Measurements from ENCODE around the gene SLC29A3.

SLC29A3 gene

GRCh38 chr10:71285180-71285545, 33.9 kb upstream of the SLC29A3 start:
- no peak for DNase-seq (ENCODE audit: extremely low read depth, low read depth)
- peak; percentile 71 for TF ChIP-seq CTCF (IDR thresholded peaks at IDR 0.05; ENCODE audit: low read depth, low read length)

- DNase-seq (ENCODE audit: extremely low read depth, low read depth): no peak
- TF ChIP-seq CTCF (IDR thresholded peaks at IDR 0.05; ENCODE audit: low read depth, low read length): no peak
These were observed 33.1 kb upstream of the SLC29A3 start for GRCh38 chr10:71285986-71286385.

GRCh38 chr10:71286521-71287294, 32.4 kb upstream of the SLC29A3 start:
- TF ChIP-seq CTCF (IDR thresholded peaks at IDR 0.05; ENCODE audit: low read depth, low read length): no peak
- no peak for DNase-seq (ENCODE audit: extremely low read depth, low read depth)

- no peak for TF ChIP-seq CTCF (IDR thresholded peaks at IDR 0.05; ENCODE audit: low read depth, low read length)
- DNase-seq (ENCODE audit: extremely low read depth, low read depth): no peak
These were observed 31.6 kb upstream of the SLC29A3 start for GRCh38 chr10:71287456-71287855.

- DNase-seq (ENCODE audit: extremely low read depth, low read depth): no peak
- no peak for TF ChIP-seq CTCF (IDR thresholded peaks at IDR 0.05; ENCODE audit: low read depth, low read length)
These were observed 30.6 kb upstream of the SLC29A3 start for GRCh38 chr10:71288461-71288860.

DNA sequence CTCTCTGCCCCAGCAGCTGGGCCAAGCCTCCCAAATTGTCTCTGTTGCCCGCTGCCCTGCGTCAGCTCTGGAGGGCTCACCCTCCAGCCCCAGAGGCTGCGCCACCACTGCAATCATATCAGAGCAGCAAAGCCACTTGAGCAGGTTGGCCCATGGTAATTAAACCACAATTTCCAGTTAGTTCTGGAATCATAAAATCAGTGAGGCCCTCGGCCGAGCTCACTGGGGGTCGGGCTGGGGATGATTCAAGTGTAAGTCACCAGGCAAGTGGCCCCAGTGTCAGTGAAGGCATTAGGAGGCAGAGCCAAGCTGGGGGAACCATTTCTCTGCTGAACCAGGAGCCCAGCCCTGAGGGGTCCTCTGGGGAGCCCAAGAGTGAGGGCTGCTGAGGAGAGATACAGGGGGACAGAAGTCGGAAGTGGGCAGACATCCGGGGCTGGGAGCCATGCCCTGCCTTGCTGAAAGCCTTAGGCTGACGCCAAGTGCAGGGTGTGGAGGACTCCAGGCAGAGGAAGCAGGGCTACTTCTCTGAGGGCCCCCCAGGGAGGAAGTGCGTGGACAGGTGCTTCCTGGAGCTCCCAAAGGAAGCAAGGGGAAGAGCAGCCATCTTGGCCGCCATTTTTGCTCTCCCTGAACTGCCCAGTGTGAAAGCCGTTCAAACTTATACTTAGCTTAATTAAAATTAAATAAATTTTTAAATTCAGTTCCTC, 29.5 kb upstream of the SLC29A3 start:
- no peak for TF ChIP-seq CTCF (IDR thresholded peaks at IDR 0.05; ENCODE audit: low read depth, low read length)
- DNase-seq (ENCODE audit: extremely low read depth, low read depth): no peak

- DNase-seq (ENCODE audit: extremely low read depth, low read depth): no peak
- no peak for TF ChIP-seq CTCF (IDR thresholded peaks at IDR 0.05; ENCODE audit: low read depth, low read length)
These were observed 28.7 kb upstream of the SLC29A3 start for GRCh38 chr10:71290331-71290730.

All from AG09319 (cell line).